Kidney (tissue), 14 donors: ENCODE data around the gene CKAP5. TPM values are rescaled to one million over a fixed set of nuclear protein-coding genes. Genes with fewer than 3 reads are reported as not detected.
A peak's percentile ranks its signal among the peaks of the same experiment; 100 is the strongest.
"Not testable (repeated sequence)": the region's sequence is repeated elsewhere in the genome, so short reads cannot be mapped to it uniquely, and the experiment has no call there.

Source experiments
- DNase-seq, 5 donors: peaks; one replicate each; pipeline ENCODE4 v3.0.0-alpha.2; 2013 to 2020
- FAIRE-seq: peaks from 2 replicates; lab custom pipeline; 2012; peaks lifted over from hg19 to GRCh38; lab: Jason Lieb, UNC
- H3K27ac ChIP-seq, 2 donors: one replicate each; pipeline ENCODE4 v1.7.0; 2013; ENCODE audit warnings: low read depth in 2 of 2, low read length in 2 of 2, inconsistent platforms in 1 of 2
- H3K27me3 ChIP-seq: one replicate; pipeline ENCODE4 v1.7.1; 2013; ENCODE audit warnings: low read length, inconsistent platforms; ENCODE audit not compliant: control insufficient read depth, insufficient read depth
- H3K36me3 ChIP-seq, 3 donors: one replicate each; pipeline versions ENCODE4 v1.7.0 to v1.7.1; 2013; ENCODE audit warnings: low read length in 3 of 3, control low read depth in 1 of 3, inconsistent platforms in 1 of 3; ENCODE audit not compliant: insufficient read depth in 3 of 3, control insufficient read depth in 2 of 3
- H3K4me1 ChIP-seq, 3 donors: one replicate each; pipeline versions ENCODE4 v1.7.0 to v1.7.1; 2013; ENCODE audit warnings: low read length in 3 of 3, inconsistent platforms in 1 of 3, low read depth in 1 of 3; ENCODE audit not compliant: control insufficient read depth in 2 of 3, insufficient read depth in 2 of 3
- H3K4me3 ChIP-seq, 3 donors: one replicate each; pipeline versions ENCODE4 v1.7.0 to v1.8.1; 2013; ENCODE audit warnings: low read length in 3 of 3, control low read depth in 1 of 3, inconsistent platforms in 1 of 3
- H3K9ac ChIP-seq, 3 donors: one replicate each; pipeline versions ENCODE4 v1.7.0 to v1.7.1; 2013; ENCODE audit warnings: low read length in 3 of 3, control low read depth in 1 of 3, inconsistent platforms in 1 of 3
- H3K9me3 ChIP-seq, 3 donors: one replicate each; pipeline versions ENCODE4 v1.7.0 to v1.7.1; 2013; ENCODE audit warnings: low read length in 3 of 3, control low read depth in 1 of 3, inconsistent platforms in 1 of 3; ENCODE audit not compliant: control insufficient read depth in 2 of 3, insufficient read depth in 1 of 3
- CTCF ChIP-seq: IDR thresholded peaks from 3 replicates; pipeline ENCODE4 v1.5.1; 2012; ENCODE audit warnings: mild to moderate bottlenecking, moderate library complexity, borderline replicate concordance; ENCODE audit not compliant: insufficient read depth; ENCODE audit errors: extremely low read depth
- intact Hi-C: fragments of 100-400 bp; cut with DNase I; formaldehyde crosslinking; loops from one replicate; pipeline ENCODE4 v1.11.1; 2022
- polyA plus RNA-seq: library from polyadenylated mRNA; stranded (reverse); fragments of 350-450 nt; fragmentation: Illumina TruSeq; extraction: RNeasy Lipid Tissue Mini Kit (QIAGEN cat#74804); gene quantifications from one replicate; pipeline ENCODE4 v1.2.3, GENCODE V29; 2014; ENCODE audit warnings: low read depth, low replicate concordance; ENCODE audit not compliant: insufficient read depth
- total RNA-seq: library from RNA; stranded (reverse); fragmentation: NEBNext Ultra II Directional; extraction: Animal tissue kit (Norgen Biotek cat#: 25700); gene quantifications from one replicate; pipeline ENCODE4 v1.2.1, GENCODE V29; 2021
- donor health status: control.
- donor health status: control.
- donor health status: control.
- donor health status: control.
- donor health status: control.
- donor health status: DM: yes; HTN: yes; CAD: no.
- donor health status: Normal renal cell carcinoma (clear cell type).

Gene CKAP5
- total and polyA plus RNA-seq, 2 donors from 2014 or later: 10.8 to 51.9 TPM

DNA sequence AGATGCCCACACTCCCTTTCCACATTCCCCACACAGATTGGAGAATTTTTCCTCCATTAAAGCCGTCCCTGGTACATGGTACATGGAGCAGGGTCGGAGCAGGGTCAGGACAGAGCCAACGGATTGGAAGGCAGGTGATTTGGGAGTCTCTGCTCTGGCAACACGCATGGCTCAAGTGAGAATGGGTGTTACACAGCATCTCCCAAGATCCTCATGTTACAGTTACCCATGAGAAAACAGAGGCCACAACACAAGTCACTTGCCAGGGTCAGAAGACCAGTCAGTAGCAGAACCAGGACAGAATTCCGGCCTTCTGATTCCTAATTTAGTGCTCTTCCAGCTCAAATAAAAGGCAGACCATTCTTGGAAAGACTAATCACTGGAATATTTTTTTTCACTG lies 134.8 kb downstream of the CKAP5 start:
- H3K4me1 ChIP-seq: peaks cover 0 to 2% (median 0%) of the 10 kb centered on the region in 3 donors
- no peaks in the 10 kb centered on the region for H3K27me3 ChIP-seq
- no peaks in the 10 kb centered on the region for H3K9me3 ChIP-seq
- intact Hi-C loops: no loop called here
- H3K36me3 ChIP-seq: peaks cover 0 to 7% (median 0%) of the 10 kb centered on the region in 3 donors
- H3K4me3 ChIP-seq: no peak overlapping the region
- peak overlapping the region; percentile 82 to 94 for H3K27ac ChIP-seq
- no peak overlapping the region for H3K9ac ChIP-seq
- TF ChIP-seq CTCF: no peak
- DNase-seq (no peak), FAIRE-seq (no peak)

- TF ChIP-seq CTCF: no peak
- peaks cover 0 to 2% (median 0%) of the 10 kb centered on the region in 3 donors for H3K4me1 ChIP-seq
- H3K9me3 ChIP-seq: no peaks in the 10 kb centered on the region
- peak overlapping the region; percentile 82 to 94 for H3K27ac ChIP-seq
- no peak overlapping the region for H3K9ac ChIP-seq
- no peak for DNase-seq
- H3K36me3 ChIP-seq: peaks cover 0 to 9% (median 2%) of the 10 kb centered on the region in 3 donors
- no peak for FAIRE-seq
- H3K4me3 ChIP-seq: no peak overlapping the region
- no peaks in the 10 kb centered on the region for H3K27me3 ChIP-seq
- intact Hi-C loops: no loop called here
Observed at GRCh38 chr11:46710821-46711269, 135.2 kb downstream of the CKAP5 start.

DNA sequence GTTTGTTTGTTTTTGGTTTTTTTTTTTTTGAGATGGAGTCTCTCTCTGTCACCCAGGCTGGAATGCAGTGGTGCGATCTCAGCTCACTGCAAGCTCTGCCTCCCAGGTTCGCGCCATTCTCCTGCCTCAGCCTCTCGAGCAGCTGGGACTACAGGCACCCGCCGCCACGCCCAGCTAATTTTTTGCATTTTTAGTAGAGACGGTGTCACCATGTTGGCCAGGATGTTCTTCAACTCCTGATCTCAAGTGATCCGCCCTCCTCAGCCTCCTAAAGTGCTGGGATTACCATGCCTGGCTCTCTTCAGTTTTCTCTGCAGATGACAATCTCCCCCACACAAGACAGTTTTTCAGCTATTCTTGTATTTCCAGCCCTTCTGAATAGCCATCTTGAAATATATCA lies 136.7 kb downstream of the CKAP5 start:
- FAIRE-seq, H3K4me1 ChIP-seq, H3K27me3 ChIP-seq, H3K9ac ChIP-seq, H3K27ac ChIP-seq, intact Hi-C loops, DNase-seq, H3K4me3 ChIP-seq, H3K9me3 ChIP-seq: not testable (repeated sequence)
- peaks cover 0 to 19% (median 8%) of the 10 kb centered on the region in 3 donors for H3K36me3 ChIP-seq

DNA sequence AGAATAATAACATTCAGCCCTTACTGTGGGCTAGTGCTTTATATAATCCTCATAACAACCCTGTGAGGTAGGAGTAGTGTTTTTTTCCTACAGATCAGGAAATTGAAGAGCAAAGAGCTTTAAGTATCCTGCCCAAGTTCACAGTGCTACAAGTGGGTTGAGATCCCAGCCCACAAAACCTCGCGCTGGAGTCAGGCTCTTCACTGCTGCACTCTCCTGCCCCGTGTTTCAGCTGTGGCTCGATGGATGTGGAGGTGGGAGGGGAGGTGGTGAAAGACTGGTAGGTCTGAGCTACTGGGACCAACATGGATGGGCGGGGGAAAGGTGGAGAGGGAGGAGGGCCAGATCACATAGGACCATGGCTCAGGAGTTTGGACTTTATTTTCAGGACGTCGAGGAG lies 139.2 kb downstream of the CKAP5 start:
- H3K4me3 ChIP-seq: no peak overlapping the region
- no peak for TF ChIP-seq CTCF
- intact Hi-C loops: no loop called here
- H3K27ac ChIP-seq: no peak overlapping the region
- no peaks in the 10 kb centered on the region for H3K9me3 ChIP-seq
- DNase-seq (no peak), FAIRE-seq (no peak)
- H3K4me1 ChIP-seq: peaks cover 0 to 2% (median 0%) of the 10 kb centered on the region in 3 donors
- peaks cover 2 to 34% (median 23%) of the 10 kb centered on the region in 3 donors for H3K36me3 ChIP-seq
- H3K27me3 ChIP-seq: no peaks in the 10 kb centered on the region
- no peak overlapping the region for H3K9ac ChIP-seq
